H1 (cell line): ENCODE measurements around the gene STAC. TPM values are rescaled to one million over a fixed set of nuclear protein-coding genes. Genes with fewer than 3 reads are reported as not detected.

Source experiments
- CTCF ChIA-PET: fragments of 300-600 bp; sonication (Branson Sonifier 250); formaldehyde crosslinking; loops from one replicate; lab custom pipeline; 2021; ENCODE audit not compliant: partially characterized antibody; lab: Charles Lee
- POLR2A ChIA-PET: fragments of 300-600 bp; sonication (Branson Sonifier 250); formaldehyde crosslinking; loops from one replicate; lab custom pipeline; 2021; ENCODE audit warnings: inconsistent platforms; ENCODE audit not compliant: partially characterized antibody; lab: Charles Lee
- DNase-seq, 2 experiments: peaks; one replicate each; pipeline versions ENCODE4 v3.0.0 to v3.0.0-alpha.2; 2010 to 2022; ENCODE audit warnings: low spot score in 2 of 2, low read depth in 1 of 2, mixed read lengths in 1 of 2
- FAIRE-seq: peaks from 2 replicates; lab custom pipeline; 2011; peaks lifted over from hg19 to GRCh38; lab: Jason Lieb, UNC
- H2AFZ ChIP-seq: 2 replicates; pipeline ENCODE4 v1.8.1; 2012; ENCODE audit warnings: low read length, inconsistent platforms
- H2AK5ac ChIP-seq: 2 replicates; pipeline ENCODE4 v1.6.1; 2013; ENCODE audit warnings: low read depth, low read length
- H2BK120ac ChIP-seq: replicated peaks from 2 replicates; pipeline ENCODE3; 2013; ENCODE audit warnings: low read depth, low read length, inconsistent platforms
- H2BK12ac ChIP-seq: 2 replicates; pipeline ENCODE4 v1.6.1; 2013; ENCODE audit warnings: low read depth, low read length
- H2BK15ac ChIP-seq: 2 replicates; pipeline ENCODE4 v1.6.1; 2013; ENCODE audit warnings: low read length
- H2BK20ac ChIP-seq: 2 replicates; pipeline ENCODE4 v1.6.1; 2013; ENCODE audit warnings: low read length
- H2BK5ac ChIP-seq: 2 replicates; pipeline ENCODE4 v1.6.1; 2013; ENCODE audit warnings: low read depth, low read length
- H3K14ac ChIP-seq: 2 replicates; pipeline ENCODE4 v1.6.1; 2013; ENCODE audit warnings: inconsistent platforms; ENCODE audit not compliant: insufficient read length
- H3K18ac ChIP-seq: 2 replicates; pipeline ENCODE4 v1.6.1; 2013; ENCODE audit warnings: low read length; ENCODE audit errors: extremely low read depth
- H3K23ac ChIP-seq: 2 replicates; pipeline ENCODE4 v1.6.1; 2013; ENCODE audit warnings: inconsistent platforms; ENCODE audit not compliant: insufficient read length
- H3K23me2 ChIP-seq: 2 replicates; pipeline ENCODE4 v1.6.1; 2013; ENCODE audit warnings: low read depth, low read length
- H3K27ac ChIP-seq: 2 replicates; pipeline ENCODE4 v1.6.1; 2011; ENCODE audit warnings: low read depth, low read length, inconsistent platforms
- H3K27me3 ChIP-seq, 4 experiments: replicated peaks in 1 of 4; 1 replicate in 1 of 4; 2 replicates in 3 of 4; pipeline versions ENCODE4 v1.6.1 to v1.8.1; 2011 to 2013; ENCODE audit warnings: low read length in 3 of 4, mild to moderate bottlenecking in 3 of 4, inconsistent platforms in 2 of 4, mixed read lengths in 2 of 4, moderate library complexity in 1 of 4; ENCODE audit not compliant: control insufficient read depth in 3 of 4, insufficient read depth in 3 of 4; ENCODE audit errors: extremely low read depth in 1 of 4
- H3K36me3 ChIP-seq, 4 experiments: 2 replicates each; pipeline versions ENCODE4 v1.6.1 to v1.8.1; 2011 to 2013; ENCODE audit warnings: mild to moderate bottlenecking in 4 of 4, low read length in 3 of 4, moderate library complexity in 2 of 4, control low read depth in 1 of 4, inconsistent platforms in 1 of 4; ENCODE audit not compliant: insufficient read depth in 4 of 4, control insufficient read depth in 2 of 4
- H3K4ac ChIP-seq: replicated peaks from 2 replicates; pipeline ENCODE3; 2013; ENCODE audit warnings: low read length, low read depth, mixed read lengths, inconsistent platforms; ENCODE audit not compliant: insufficient read length
- H3K4me1 ChIP-seq, 4 experiments: replicated peaks in 1 of 4; 1 replicate in 1 of 4; 2 replicates in 3 of 4; pipeline versions ENCODE4 v1.6.1 to v1.8.1; 2011 to 2013; ENCODE audit warnings: low read length in 3 of 4, inconsistent platforms in 2 of 4, mixed read lengths in 1 of 4; ENCODE audit not compliant: insufficient read depth in 4 of 4, control insufficient read depth in 3 of 4
- H3K4me2 ChIP-seq, 2 experiments: 2 replicates each; pipeline versions ENCODE4 v1.6.1 to v1.8.1; 2011 to 2013; ENCODE audit warnings: low read depth in 2 of 2, low read length in 2 of 2, control low read depth in 1 of 2, inconsistent platforms in 1 of 2, mild to moderate bottlenecking in 1 of 2; ENCODE audit not compliant: insufficient read depth in 1 of 2
- H3K4me3 ChIP-seq, 4 experiments: fragments of 200-600, 300-600 bp in 1 of 4; sonication (generic), shearing (Covaris generic), sonication (Bioruptor Twin) in 1 of 4; 2 replicates each; pipeline versions ENCODE4 v1.5.1 to v1.8.1; 2011 to 2016; ENCODE audit warnings: low read length in 4 of 4, low read depth in 3 of 4, control low read depth in 2 of 4, inconsistent platforms in 2 of 4, mild to moderate bottlenecking in 2 of 4, mixed read lengths in 1 of 4, moderate library complexity in 1 of 4; ENCODE audit not compliant: insufficient read depth in 2 of 4; ENCODE audit errors: extremely low read depth in 1 of 4
- H3K56ac ChIP-seq: replicated peaks from 2 replicates; pipeline ENCODE3; 2013; ENCODE audit warnings: low read depth, mild to moderate bottlenecking, mixed read lengths, low read length, inconsistent platforms; ENCODE audit not compliant: insufficient read length
- H3K79me1 ChIP-seq: 2 replicates; pipeline ENCODE4 v1.6.1; 2013; ENCODE audit warnings: low read depth, low read length, control low read depth
- H3K79me2 ChIP-seq, 2 experiments: 2 replicates each; pipeline versions ENCODE4 v1.6.1 to v1.8.1; 2012 to 2013; ENCODE audit warnings: low read length in 2 of 2, mild to moderate bottlenecking in 2 of 2, inconsistent platforms in 1 of 2; ENCODE audit not compliant: insufficient read depth in 2 of 2, control insufficient read depth in 1 of 2
- H3K9ac ChIP-seq, 4 experiments: replicated peaks in 1 of 4; 1 replicate in 1 of 4; 2 replicates in 3 of 4; pipeline versions ENCODE4 v1.6.1 to v1.8.1; 2011 to 2013; ENCODE audit warnings: low read depth in 3 of 4, low read length in 3 of 4, control low read depth in 2 of 4, mild to moderate bottlenecking in 2 of 4, moderate library complexity in 2 of 4, inconsistent platforms in 1 of 4; ENCODE audit errors: extremely low read depth in 1 of 4
- H3K9me3 ChIP-seq, 2 experiments: 2 replicates each; pipeline versions ENCODE4 v1.6.1 to v1.8.1; 2012 to 2013; ENCODE audit warnings: mild to moderate bottlenecking in 2 of 2, moderate library complexity in 2 of 2, control low read depth in 1 of 2, inconsistent platforms in 1 of 2, low read depth in 1 of 2, low read length in 1 of 2, mixed read lengths in 1 of 2; ENCODE audit not compliant: insufficient read depth in 2 of 2
- H4K20me1 ChIP-seq, 2 experiments: replicated peaks in 1 of 2; 2 replicates each; pipeline versions ENCODE3 to v1.8.1; 2011 to 2013; ENCODE audit warnings: inconsistent platforms in 2 of 2, low read length in 2 of 2, mild to moderate bottlenecking in 1 of 2; ENCODE audit not compliant: insufficient read depth in 2 of 2, control insufficient read depth in 1 of 2
- H4K5ac ChIP-seq: 2 replicates; pipeline ENCODE4 v1.6.1; 2013; ENCODE audit warnings: low read length, low read depth, mixed read lengths, inconsistent platforms; ENCODE audit not compliant: insufficient read length
- H4K8ac ChIP-seq: 2 replicates; pipeline ENCODE4 v1.8.0; 2013; ENCODE audit warnings: mild to moderate bottlenecking, moderate library complexity, low read length, inconsistent platforms; ENCODE audit not compliant: insufficient read depth; ENCODE audit errors: extremely low read depth
- H4K91ac ChIP-seq: replicated peaks from 2 replicates; pipeline ENCODE3; 2013; ENCODE audit warnings: low read length, mixed read lengths, inconsistent platforms; ENCODE audit not compliant: insufficient read length
- CBX8 ChIP-seq: fragments of 300-800, 300-1000 bp; sonication (generic); IDR thresholded peaks from 2 replicates; pipeline ENCODE4 v1.7.1; 2016; ENCODE audit warnings: low read depth, low read length, borderline replicate concordance
- CTCF ChIP-seq, 3 experiments: IDR thresholded peaks; 1 replicate in 2 of 3; 2 replicates in 1 of 3; pipeline versions ENCODE4 v1.5.1 to v1.6.1; 2011; ENCODE audit warnings: low read length in 3 of 3, mild to moderate bottlenecking in 3 of 3, inconsistent platforms in 2 of 3, low read depth in 1 of 3, moderate library complexity in 1 of 3; ENCODE audit not compliant: insufficient read depth in 1 of 3; ENCODE audit errors: control extremely low read depth in 1 of 3
- POLR2AphosphoS5 ChIP-seq: IDR thresholded peaks from 2 replicates; pipeline ENCODE4 v1.6.1; 2011; ENCODE audit warnings: low read depth, low read length
- SP1 ChIP-seq: IDR thresholded peaks from 2 replicates; pipeline ENCODE4 v1.6.1; 2011; ENCODE audit warnings: low read depth, low read length
- SP4 ChIP-seq: IDR thresholded peaks from 2 replicates; pipeline ENCODE4 v1.6.1; 2012; ENCODE audit warnings: low read length, inconsistent platforms
- SUZ12 ChIP-seq: fragments of 200-600 bp; sonication (generic); IDR thresholded peaks from 2 replicates; pipeline ENCODE4 v1.6.1; 2012; ENCODE audit warnings: mild to moderate bottlenecking, inconsistent platforms, low read length, moderate library complexity, mixed read lengths
- ZNF274 ChIP-seq: IDR thresholded peaks from 2 replicates; pipeline ENCODE4 v1.7.0; 2012; ENCODE audit warnings: low read length, borderline replicate concordance; ENCODE audit errors: extremely low read depth
- WGBS, 2 experiments: shearing (Covaris generic) in 1 of 2; methylation state at CpG; one replicate each; pipeline versions ENCODE4 v1.1.6 to v1.1.7; 2013 to 2015; ENCODE audit warnings: low lambda C conversion rate in 2 of 2, mixed read lengths in 2 of 2, inconsistent platforms in 1 of 2, low coverage in 1 of 2, missing lambda C conversion rate in 1 of 2; ENCODE audit not compliant: insufficient replicate concordance in 2 of 2, insufficient coverage in 1 of 2, insufficient read length in 1 of 2; ENCODE audit errors: extremely low coverage in 1 of 2, missing lambda C conversion rate in 1 of 2; 5-methylcytosine and 5-hydroxymethylcytosine counted together
- polyA plus RNA-seq, 7 experiments: library from polyadenylated mRNA; depleted of rRNA in 3 of 7; stranded (reverse) in 5 of 7; unstranded in 2 of 7; fragments of >200 nt in 5 of 7; fragments of 200-250 nt in 2 of 7; gene quantifications; 1 replicate in 5 of 7; 2 replicates in 1 of 7; 4 replicates in 1 of 7; pipeline versions ENCODE4 v1.2.1 to v1.2.3, GENCODE V29; 2011 to 2013; ENCODE audit warnings: missing spikeins in 2 of 7, mixed read lengths in 2 of 7
- total RNA-seq: library from RNA; stranded (reverse); fragmentation: NEBNext Ultra II Directional; extraction: Animal tissue kit (Norgen Biotek cat#: 25700); gene quantifications from 2 replicates; pipeline ENCODE4 v1.2.1, GENCODE V29; 2021

The STAC gene
- total and polyA plus RNA-seq, 2 of the 8 experiments (the other 6 are each of a cell fraction or from before 2014, with no cell fraction given), result 8.0 to 18.1 TPM

GRCh38 chr3:36444909-36445308 is 64.6 kb downstream of the STAC start:
- Histone ChIP-seq H3K4me2 (no peak overlapping the region), H2BK15ac (no peak overlapping the region), H2AFZ (no peak overlapping the region), H2BK20ac (no peak overlapping the region), H2BK12ac (no peak overlapping the region), H2AK5ac (no peak overlapping the region), H3K9ac (no peak overlapping the region), H3K14ac (no peak overlapping the region), H4K8ac (no peak overlapping the region), H4K5ac (no peak overlapping the region), H3K79me1 (no peaks in the 10 kb centered on the region; the same call in 1 of the 2 replicates), H3K4me1 (no peaks in the 10 kb centered on the region; a peak in 1 of 7 replicates), H3K79me2 (no peaks in the 10 kb centered on the region), H3K27ac (no peak overlapping the region), H4K20me1 (no peaks in the 10 kb centered on the region), H3K4ac (no peak overlapping the region), H3K23ac (no peak overlapping the region), H3K9me3 (no peaks in the 10 kb centered on the region), H3K23me2 (no peaks in the 10 kb centered on the region; the same call in 1 of the 2 replicates), H3K18ac (no peak overlapping the region), H3K56ac (no peak overlapping the region), H2BK120ac (no peak overlapping the region), H2BK5ac (no peak overlapping the region), H3K36me3 (0 out of 8 replicates have a peak, but pooled peaks cover 0 to 2% (median 0%) of the 10 kb centered on the region in 4 experiments), H3K27me3 (no peaks in the 10 kb centered on the region), H3K4me3 (no peak overlapping the region), H4K91ac (no peak overlapping the region)
- CTCF ChIA-PET, result no interaction called here
- TF ChIP-seq SP1, result no peak
- no peak for TF ChIP-seq SP4
- TF ChIP-seq POLR2AphosphoS5, result no peak
- TF ChIP-seq CBX8, result no peak
- no peak for TF ChIP-seq SUZ12
- TF ChIP-seq CTCF (IDR thresholded peaks at IDR 0.05; ENCODE audit: control extremely low read depth in 1 of 3, insufficient read depth in 1 of 3, low read depth in 1 of 3, low read length in 3 of 3), result no peak
- TF ChIP-seq ZNF274, result no peak
- no peak for FAIRE-seq
- POLR2A ChIA-PET, result no interaction called here
- DNase-seq, result no peak
- WGBS, 2 experiments, result 100% methylated on average over 1 of the region's 1 CpG; no CpG with 5 or more reads in 1 of the 2 experiments
